CD8-positive, alpha-beta memory T cell (primary cell): ENCODE results near the gene STAT4. TPM values are rescaled to one million over a fixed set of nuclear protein-coding genes. Genes with fewer than 3 reads are reported as not detected.
A peak's percentile ranks its signal among the peaks of the same experiment; 100 is the strongest.

Experiments used
- CTCF ChIA-PET: fragments of 350-600 bp; sonication (Branson Sonifier 250); formaldehyde crosslinking; loops from one replicate; lab custom pipeline; 2021; ENCODE audit warnings: antibody characterized with exemption; lab: Charles Lee
- POLR2A ChIA-PET: fragments of 350-600 bp; sonication (Branson Sonifier 250); formaldehyde crosslinking; loops from one replicate; lab custom pipeline; 2021; ENCODE audit warnings: antibody characterized with exemption; lab: Charles Lee
- DNase-seq, 5 donors: peaks; one replicate each; pipeline versions ENCODE4 v3.0.0 to v3.0.0-alpha.2; 2020 to 2022; ENCODE audit warnings: mixed read lengths in 1 of 5
- H3K27ac ChIP-seq: one replicate; pipeline ENCODE4 v1.7.0; 2013; ENCODE audit warnings: low read depth, mild to moderate bottlenecking, low read length, moderate library complexity
- H3K27me3 ChIP-seq: 2 replicates; pipeline ENCODE4 v1.7.0; 2013; ENCODE audit warnings: low read length, mild to moderate bottlenecking; ENCODE audit not compliant: insufficient read depth, poor library complexity, severe bottlenecking
- H3K36me3 ChIP-seq: 2 replicates; pipeline ENCODE4 v1.7.0; 2013; ENCODE audit warnings: mild to moderate bottlenecking, low read length, moderate library complexity; ENCODE audit not compliant: insufficient read depth
- H3K4me1 ChIP-seq: 2 replicates; pipeline ENCODE4 v1.7.0; 2013; ENCODE audit warnings: mild to moderate bottlenecking, low read length, moderate library complexity; ENCODE audit not compliant: insufficient read depth
- H3K4me3 ChIP-seq: 2 replicates; pipeline ENCODE4 v1.7.0; 2013; ENCODE audit warnings: mild to moderate bottlenecking, low read length
- H3K9me3 ChIP-seq: 2 replicates; pipeline ENCODE4 v1.7.0; 2013; ENCODE audit warnings: mild to moderate bottlenecking, low read length
- H3K27ac Mint-ChIP-seq, 8 donors: one replicate each; pipeline ENCODE4 v1.8.0; 2020 to 2021; ENCODE audit warnings: mixed read lengths in 8 of 8, mild to moderate bottlenecking in 6 of 8, inconsistent platforms in 3 of 8, moderate library complexity in 3 of 8
- H3K27me3 Mint-ChIP-seq, 2 donors: one replicate each; pipeline ENCODE4 v1.8.0; 2020 to 2021; ENCODE audit warnings: mixed read lengths in 2 of 2, mild to moderate bottlenecking in 1 of 2, moderate library complexity in 1 of 2
- H3K36me3 Mint-ChIP-seq, 3 donors: one replicate each; pipeline ENCODE4 v1.8.0; 2020 to 2021; ENCODE audit warnings: mixed read lengths in 3 of 3, inconsistent platforms in 1 of 3, mild to moderate bottlenecking in 1 of 3
- H3K4me1 Mint-ChIP-seq, 3 donors: one replicate each; pipeline ENCODE4 v1.8.0; 2020 to 2021; ENCODE audit warnings: mixed read lengths in 3 of 3, inconsistent platforms in 1 of 3, mild to moderate bottlenecking in 1 of 3
- H3K4me3 Mint-ChIP-seq, 7 donors: one replicate each; pipeline ENCODE4 v1.8.0; 2020 to 2021; ENCODE audit warnings: mixed read lengths in 7 of 7, mild to moderate bottlenecking in 6 of 7, moderate library complexity in 4 of 7, inconsistent platforms in 2 of 7
- H3K9me3 Mint-ChIP-seq, 5 donors: one replicate each; pipeline ENCODE4 v1.8.0; 2020 to 2022; ENCODE audit warnings: mixed read lengths in 5 of 5, mild to moderate bottlenecking in 3 of 5, moderate library complexity in 2 of 5, inconsistent platforms in 1 of 5
- polyA plus RNA-seq: library from polyadenylated mRNA; unstranded; fragments of 300-500 nt; fragmentation: Illumina TruSeq; gene quantifications from one replicate; pipeline ENCODE4 v1.2.3, GENCODE V29; 2021
- total RNA-seq, 2 experiments: library from RNA; stranded (reverse); gene quantifications; one replicate each; pipeline ENCODE4 v1.2.3, GENCODE V29; 2021

STAT4 gene
- total and polyA plus RNA-seq, 3 experiments from 2014 or later: 53.0 to 88.2 (median 54.7) TPM

DNA sequence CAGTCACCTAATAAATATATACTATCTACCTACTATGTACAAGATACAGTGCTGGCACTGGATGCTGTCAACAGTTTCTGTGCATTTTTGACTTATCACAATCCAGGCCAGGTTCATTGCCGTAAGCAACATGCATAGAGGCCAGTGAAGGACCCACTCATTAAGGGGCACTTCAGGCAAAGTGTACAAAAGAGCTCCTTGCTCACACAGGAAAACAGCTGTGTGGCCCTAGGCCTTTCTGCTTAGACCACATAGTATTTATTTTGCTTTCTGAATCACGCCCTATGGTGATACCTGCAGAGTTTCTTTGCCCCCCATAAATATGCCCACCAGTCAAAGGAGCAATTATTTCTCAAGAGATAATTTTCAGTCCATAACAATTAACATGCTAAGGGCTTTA, 39.6 kb upstream of the STAT4 start:
- Mint-ChIP-seq H3K27ac (peak overlapping the region in 2 of 8 donors; percentile 36 to 76), H3K36me3 (peaks cover 0 to 8% (median 0%) of the 10 kb centered on the region in 3 donors), H3K9me3 (peaks cover 0 to 7% (median 3%) of the 10 kb centered on the region in 5 donors), H3K4me3 (peak overlapping the region in 3 of 7 donors; percentile 28 to 65 (median 38)), H3K4me1 (peaks cover 46 to 63% (median 55%) of the 10 kb centered on the region in 3 donors), H3K27me3 (no peaks in the 10 kb centered on the region)
- no peaks in the 10 kb centered on the region for H3K9me3 ChIP-seq
- POLR2A ChIA-PET: no interaction called here
- H3K27ac ChIP-seq: no peak overlapping the region
- no peak for DNase-seq
- CTCF ChIA-PET: interaction anchor here (1.0 to 1.9 kb wide), 3 partner anchors 9 to 138 kb away, joined by 3 to 4 read pairs (median 4); no protein-coding TSS in a partner anchor
- H3K4me3 ChIP-seq: no peak overlapping the region
- H3K36me3 ChIP-seq: no peaks in the 10 kb centered on the region
- H3K4me1 ChIP-seq: peaks cover 48% of the 10 kb centered on the region
- H3K27me3 ChIP-seq: no peaks in the 10 kb centered on the region

DNA sequence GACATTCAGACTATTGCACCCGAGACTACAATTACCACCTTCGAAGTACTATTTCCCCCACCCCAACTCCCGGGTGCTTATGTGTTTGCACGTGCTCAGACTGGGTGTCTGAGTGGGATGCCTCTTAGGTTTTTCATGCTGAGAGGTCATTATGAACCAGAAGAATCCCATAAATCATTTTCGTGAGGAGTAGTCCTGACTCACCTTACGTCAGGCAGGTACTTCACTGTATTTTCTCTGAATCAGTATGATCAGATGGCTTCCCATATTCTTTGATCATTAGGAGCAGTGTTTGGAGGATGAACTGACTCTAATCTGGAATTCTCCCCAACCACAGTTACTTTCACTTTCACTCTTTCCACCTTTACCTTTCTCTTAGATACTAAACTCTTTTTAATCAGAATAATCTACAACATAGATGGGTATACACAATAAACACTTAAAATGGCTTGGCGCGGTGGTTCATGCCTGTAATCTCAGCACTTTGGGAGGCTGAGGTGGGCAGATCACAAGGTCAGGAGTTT, 38.4 kb upstream of the STAT4 start:
- Mint-ChIP-seq H3K27me3 (no peaks in the 10 kb centered on the region), H3K9me3 (peaks cover 0 to 7% (median 3%) of the 10 kb centered on the region in 5 donors), H3K4me3 (peak overlapping the region; percentile 67 to 86 (median 80)), H3K36me3 (peaks cover 0 to 8% (median 0%) of the 10 kb centered on the region in 3 donors), H3K27ac (peak overlapping the region; percentile 41 to 93 (median 80)), H3K4me1 (peaks cover 40 to 52% (median 44%) of the 10 kb centered on the region in 3 donors)
- CTCF ChIA-PET: interaction anchor here (1.9 kb wide), 1 partner anchor 8 kb away, joined by 4 read pairs; no protein-coding TSS in a partner anchor
- Histone ChIP-seq H3K27ac (no peak overlapping the region), H3K4me3 (peak overlapping the region; percentile 29), H3K27me3 (no peaks in the 10 kb centered on the region), H3K4me1 (peaks cover 36% of the 10 kb centered on the region), H3K36me3 (no peaks in the 10 kb centered on the region), H3K9me3 (no peaks in the 10 kb centered on the region)
- DNase-seq: no peak
- POLR2A ChIA-PET: no interaction called here

DNA sequence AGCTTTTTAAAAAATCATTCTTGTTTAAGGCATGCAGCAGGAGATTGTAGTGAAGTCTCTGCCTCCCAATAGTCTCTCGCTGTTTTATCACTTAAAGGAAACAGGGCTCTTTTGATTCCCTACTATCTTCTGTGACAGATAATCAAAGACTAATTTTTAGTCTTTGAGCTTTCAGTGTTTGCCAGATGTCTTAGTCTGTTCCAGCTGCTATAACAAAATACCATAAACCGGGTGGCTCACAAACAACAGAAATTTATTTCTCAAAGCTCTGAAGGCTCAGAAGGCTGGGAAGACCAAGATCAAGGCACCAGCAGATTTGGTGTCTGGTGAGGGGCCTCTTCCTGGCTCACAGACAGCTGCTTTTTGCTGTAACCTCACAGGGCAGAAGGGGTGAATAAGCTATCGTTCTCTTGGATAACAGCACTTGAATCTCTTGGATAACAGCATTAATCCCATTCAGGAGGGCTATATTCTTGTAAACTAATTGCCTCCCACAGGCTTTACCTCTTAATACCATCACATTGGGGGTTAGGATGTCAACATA, 37.8 kb upstream of the STAT4 start:
- Histone ChIP-seq H3K4me1 (peaks cover 31% of the 10 kb centered on the region), H3K27ac (no peak overlapping the region), H3K4me3 (peak overlapping the region; percentile 29), H3K27me3 (no peaks in the 10 kb centered on the region), H3K36me3 (no peaks in the 10 kb centered on the region), H3K9me3 (no peaks in the 10 kb centered on the region)
- Mint-ChIP-seq H3K27ac (peak overlapping the region; percentile 41 to 93 (median 80)), H3K9me3 (peaks cover 0 to 7% (median 3%) of the 10 kb centered on the region in 5 donors), H3K4me1 (peaks cover 34 to 47% (median 39%) of the 10 kb centered on the region in 3 donors), H3K4me3 (peak overlapping the region; percentile 67 to 86 (median 80)), H3K36me3 (peaks cover 0 to 8% (median 0%) of the 10 kb centered on the region in 3 donors), H3K27me3 (no peaks in the 10 kb centered on the region)
- ChIA-PET CTCF (no interaction called here), POLR2A (no interaction called here)
- DNase-seq: no peak

GRCh38 chr2:191187105-191187829, 36.5 kb upstream of the STAT4 start:
- H3K4me3 ChIP-seq: no peak overlapping the region
- Mint-ChIP-seq H3K36me3 (peaks cover 0 to 8% (median 2%) of the 10 kb centered on the region in 3 donors), H3K9me3 (peaks cover 0 to 7% (median 3%) of the 10 kb centered on the region in 5 donors), H3K27me3 (no peaks in the 10 kb centered on the region), H3K27ac (no peak overlapping the region), H3K4me1 (peaks cover 26 to 34% (median 27%) of the 10 kb centered on the region in 3 donors), H3K4me3 (no peak overlapping the region)
- no peaks in the 10 kb centered on the region for H3K36me3 ChIP-seq
- peaks cover 17% of the 10 kb centered on the region for H3K4me1 ChIP-seq
- CTCF ChIA-PET: interaction anchor here (0.6 kb wide), 1 partner anchor 18 kb away, joined by 3 read pairs; no protein-coding TSS in a partner anchor
- no peak for DNase-seq
- no peaks in the 10 kb centered on the region for H3K9me3 ChIP-seq
- no peak overlapping the region for H3K27ac ChIP-seq
- H3K27me3 ChIP-seq: no peaks in the 10 kb centered on the region
- POLR2A ChIA-PET: no interaction called here

DNA sequence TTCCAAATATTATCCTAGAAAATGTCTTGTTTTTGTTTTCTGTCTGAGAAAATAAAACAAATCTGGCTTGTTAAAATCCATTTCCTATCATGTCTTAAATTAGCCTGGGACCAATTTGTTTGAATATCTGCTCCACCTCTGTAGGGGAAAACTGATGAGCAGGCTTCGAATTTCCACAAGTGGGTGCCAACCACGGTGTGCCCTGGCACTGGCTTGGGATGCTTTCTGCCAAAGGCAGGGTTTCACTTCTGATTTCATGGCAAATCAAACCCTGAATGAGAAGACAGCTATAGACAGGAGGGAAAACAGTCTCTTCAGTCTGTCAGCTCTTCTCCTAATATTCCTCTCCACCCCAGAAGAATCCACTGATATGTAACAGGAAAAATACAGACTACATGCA, 33.7 kb upstream of the STAT4 start:
- H3K36me3 Mint-ChIP-seq: peaks cover 0 to 2% (median 0%) of the 10 kb centered on the region in 3 donors
- no peak overlapping the region for H3K4me3 Mint-ChIP-seq
- no peaks in the 10 kb centered on the region for H3K9me3 ChIP-seq
- no peaks in the 10 kb centered on the region for H3K27me3 Mint-ChIP-seq
- DNase-seq: no peak
- H3K4me1 Mint-ChIP-seq: peaks cover 16% of the 10 kb centered on the region in 3 donors
- ChIA-PET POLR2A (no interaction called here), CTCF (no interaction called here)
- peaks cover 13% of the 10 kb centered on the region for H3K4me1 ChIP-seq
- peak overlapping the region in 1 of 8 donors; percentile 2 for H3K27ac Mint-ChIP-seq
- H3K36me3 ChIP-seq: no peaks in the 10 kb centered on the region
- H3K27me3 ChIP-seq: no peaks in the 10 kb centered on the region
- no peak overlapping the region for H3K4me3 ChIP-seq
- H3K9me3 Mint-ChIP-seq: no peaks in the 10 kb centered on the region
- H3K27ac ChIP-seq: no peak overlapping the region

DNA sequence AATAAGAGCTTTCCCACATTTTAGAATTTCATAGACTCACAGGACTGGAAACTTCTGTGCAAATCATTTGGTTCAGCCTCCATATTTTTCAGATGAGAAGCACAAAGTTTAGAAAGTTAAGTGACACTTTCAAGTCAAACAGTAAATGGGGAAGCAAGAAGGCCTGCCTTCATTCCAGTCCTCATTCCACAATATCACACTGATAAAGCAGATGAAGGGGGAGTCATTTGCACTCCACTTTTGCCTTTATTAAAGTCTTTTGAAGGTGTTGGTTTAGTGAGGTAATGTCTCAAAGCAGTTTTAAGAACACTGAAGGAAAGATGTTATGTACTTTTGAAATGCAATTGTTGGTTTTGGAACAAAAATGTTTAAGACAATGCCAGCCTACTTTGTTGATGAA, 32.7 kb upstream of the STAT4 start:
- Mint-ChIP-seq H3K4me3 (no peak overlapping the region), H3K27me3 (no peaks in the 10 kb centered on the region), H3K4me1 (peaks cover 6 to 7% (median 6%) of the 10 kb centered on the region in 3 donors), H3K9me3 (no peaks in the 10 kb centered on the region), H3K36me3 (peaks cover 0 to 2% (median 0%) of the 10 kb centered on the region in 3 donors), H3K27ac (no peak overlapping the region)
- no peaks in the 10 kb centered on the region for H3K9me3 ChIP-seq
- ChIA-PET POLR2A (interaction anchor here (0.6 kb wide), 1 partner anchor 521 kb away, joined by 4 read pairs; no protein-coding TSS in a partner anchor), CTCF (interaction anchor here (1.3 kb wide), 1 partner anchor 23 kb away, joined by 3 read pairs; no protein-coding TSS in a partner anchor)
- DNase-seq: no peak
- no peak overlapping the region for H3K4me3 ChIP-seq
- H3K27ac ChIP-seq: no peak overlapping the region
- H3K36me3 ChIP-seq: no peaks in the 10 kb centered on the region
- peaks cover 6% of the 10 kb centered on the region for H3K4me1 ChIP-seq
- H3K27me3 ChIP-seq: no peaks in the 10 kb centered on the region

GRCh38 chr2:191183081-191183480, 32.3 kb upstream of the STAT4 start:
- H3K27me3 Mint-ChIP-seq: no peaks in the 10 kb centered on the region
- POLR2A ChIA-PET: interaction anchor here (0.6 kb wide), 1 partner anchor 521 kb away, joined by 4 read pairs; no protein-coding TSS in a partner anchor

More at GRCh38 chr2:191183081-191183480, 32.3 kb upstream of the STAT4 start:
- CTCF ChIA-PET: interaction anchor here (1.3 kb wide), 1 partner anchor 24 kb away, joined by 3 read pairs; no protein-coding TSS in a partner anchor
- no peaks in the 10 kb centered on the region for H3K27me3 ChIP-seq
- no peak overlapping the region for H3K4me3 Mint-ChIP-seq
- H3K27ac Mint-ChIP-seq: no peak overlapping the region
- no peak overlapping the region for H3K4me3 ChIP-seq
- H3K4me1 Mint-ChIP-seq: peaks cover 2% of the 10 kb centered on the region in 3 donors
- no peak overlapping the region for H3K27ac ChIP-seq
- DNase-seq: no peak
- no peaks in the 10 kb centered on the region for H3K9me3 ChIP-seq
- peaks cover 2% of the 10 kb centered on the region for H3K4me1 ChIP-seq
- H3K36me3 ChIP-seq: no peaks in the 10 kb centered on the region
- H3K9me3 Mint-ChIP-seq: no peaks in the 10 kb centered on the region
- peaks cover 0 to 2% (median 0%) of the 10 kb centered on the region in 3 donors for H3K36me3 Mint-ChIP-seq
